Activated T-helper 1 cell treated with anti-CD3 and anti-CD28 coated beads, Interleukin-2, amount 50 U/mL, for 16 hours (primary cell): ENCODE data around the gene CELF1.
"Not testable (repeated sequence)": the region's sequence is repeated elsewhere in the genome, so short reads cannot be mapped to it uniquely, and the experiment has no call there.

Source experiments
- DNase-seq, 2 donors: peaks; one replicate each; pipeline ENCODE4 v3.0.0-alpha.2; 2020; ENCODE audit warnings: low read depth in 1 of 2, low spot score in 1 of 2

Gene CELF1

DNA sequence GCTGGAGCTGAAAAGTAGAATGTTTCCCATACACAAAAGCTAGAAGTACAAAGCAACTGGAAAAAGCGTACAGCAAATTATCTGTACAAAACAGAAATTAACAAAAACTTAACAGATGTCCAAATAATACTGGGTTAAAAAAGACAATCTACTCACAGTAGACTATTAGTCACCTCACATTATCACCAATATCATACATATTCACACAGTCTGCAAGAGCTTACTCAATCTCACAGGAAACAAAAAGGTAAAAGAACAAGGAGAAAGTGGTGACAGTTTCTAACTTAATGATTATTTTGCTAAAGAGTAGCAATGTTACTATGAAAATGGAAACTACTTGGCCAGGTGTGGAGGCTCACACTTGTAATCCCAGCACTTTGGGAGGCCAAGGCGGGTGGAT, 11.9 kb downstream of the CELF1 start:
- no peak for DNase-seq

DNA sequence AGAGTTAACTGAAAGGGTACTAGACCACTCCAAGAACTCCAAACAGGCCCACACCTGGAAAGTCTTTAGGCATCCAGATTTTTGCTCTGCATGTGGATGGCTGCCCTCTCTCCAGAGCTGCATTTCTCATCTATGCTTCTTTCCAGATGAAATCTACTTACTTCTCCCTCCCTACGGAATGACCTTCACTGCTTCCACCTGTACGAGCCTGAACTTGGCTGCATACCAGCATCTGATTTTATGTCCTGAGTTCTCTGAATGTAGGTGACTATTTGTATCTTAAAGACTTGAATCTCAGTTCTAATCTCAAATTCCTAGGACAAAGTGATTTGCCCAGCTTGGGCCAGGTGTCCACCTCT, 13.3 kb downstream of the CELF1 start:
- DNase-seq = no peak

DNA sequence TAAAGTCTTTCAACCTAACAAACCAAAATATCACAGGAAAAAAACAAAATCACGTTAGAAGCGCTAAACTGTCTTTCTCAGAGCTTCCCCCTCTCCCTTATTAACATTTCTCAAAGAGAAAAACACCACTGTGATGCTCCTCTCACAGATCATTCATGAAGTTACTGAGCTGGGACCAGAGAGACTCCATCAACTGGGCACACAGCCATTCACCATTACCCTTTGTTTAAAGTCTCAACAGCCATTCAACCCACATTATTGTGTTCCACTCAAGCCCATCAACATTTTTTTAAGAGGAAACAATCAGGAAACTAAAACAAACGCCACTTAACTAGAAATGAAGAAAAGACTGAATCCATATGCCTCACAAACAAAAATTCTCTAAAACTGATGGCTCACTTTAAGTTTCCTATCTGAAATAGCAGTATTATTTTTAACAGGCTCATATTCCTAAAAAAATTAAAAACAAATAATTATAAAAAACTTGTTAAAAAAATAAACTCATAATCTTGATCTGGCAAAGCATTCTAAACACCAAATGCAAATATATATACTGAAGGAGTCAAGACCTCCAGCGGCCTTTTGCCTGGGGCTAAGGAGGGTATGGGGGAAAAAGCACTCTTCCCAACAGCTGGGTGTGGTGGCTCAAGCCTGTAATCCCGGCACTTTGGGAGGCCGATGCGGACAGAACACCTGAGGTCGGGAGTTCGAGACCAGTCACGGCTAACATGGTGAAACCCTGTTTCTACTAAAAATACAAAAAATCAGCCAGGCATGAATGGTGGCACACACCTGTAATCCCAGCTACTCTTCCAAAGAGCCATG, 14.0 kb downstream of the CELF1 start:
- DNase-seq = no peak

DNA sequence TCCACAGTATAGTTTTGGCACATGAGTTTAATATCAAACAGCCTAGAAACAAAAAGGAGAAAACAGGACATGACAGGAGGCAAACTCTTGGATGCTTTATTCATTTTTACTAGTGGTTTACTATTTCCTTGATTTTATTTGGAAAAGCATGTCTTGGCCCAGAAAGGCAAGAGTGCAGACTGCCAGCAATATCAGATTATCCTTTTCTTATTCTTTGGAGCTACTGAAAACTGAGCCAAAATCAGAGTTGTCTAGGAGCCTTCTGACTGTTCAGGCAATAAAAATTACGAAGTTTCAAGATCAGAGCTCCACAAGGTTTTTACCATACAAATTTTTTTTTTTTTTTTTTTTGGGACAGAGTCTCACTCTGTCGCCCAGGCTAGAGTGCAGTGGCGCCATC, 16.0 kb downstream of the CELF1 start:
- no peak for DNase-seq

DNA sequence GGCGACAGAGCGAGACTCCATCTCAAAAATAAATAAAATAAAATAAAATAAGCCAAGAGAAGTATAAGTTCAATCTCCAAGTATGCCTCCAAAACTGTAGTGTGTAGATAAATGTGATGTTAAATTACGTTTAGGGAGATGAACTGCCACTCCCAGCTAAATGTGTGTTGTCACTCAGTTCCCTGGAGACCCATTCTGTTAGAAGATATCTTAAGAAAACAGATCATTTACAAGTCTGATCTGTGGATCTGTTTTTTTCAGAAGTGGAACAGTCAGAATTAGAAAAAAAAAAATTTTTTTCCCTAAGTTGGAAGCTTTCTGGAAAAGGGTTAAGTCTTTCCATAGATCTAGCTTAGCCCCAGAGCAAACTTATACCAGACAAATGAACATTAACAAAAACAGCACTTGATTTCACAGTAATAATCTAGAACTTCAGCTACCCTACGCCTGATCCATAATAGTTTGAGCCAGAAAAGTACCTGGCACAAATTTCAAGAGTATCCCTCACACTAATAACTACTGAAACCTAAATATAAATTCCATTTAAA, 18.2 kb downstream of the CELF1 start:
- no peak for DNase-seq

DNA sequence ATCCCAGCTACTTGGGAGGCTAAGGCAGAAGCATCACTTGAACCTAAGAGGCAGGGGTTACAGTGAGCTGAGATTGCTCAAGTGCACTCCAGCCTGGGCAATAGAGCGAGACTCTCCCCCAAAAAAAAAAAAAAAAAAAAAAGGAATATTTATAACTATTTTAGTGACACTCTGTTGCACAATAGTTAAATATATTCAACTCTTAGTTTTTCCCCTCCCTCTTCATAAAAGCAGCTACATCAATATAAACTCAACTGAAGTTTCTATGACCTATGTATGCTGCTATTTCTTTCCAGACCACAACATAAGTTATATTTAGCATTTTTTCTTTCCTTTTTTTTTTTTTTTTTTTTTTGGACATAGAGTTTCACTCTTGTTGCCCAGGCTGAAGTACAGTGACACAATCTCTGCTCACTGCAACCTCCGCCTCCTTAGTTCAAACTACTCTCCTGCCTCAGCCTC, 19.2 kb downstream of the CELF1 start:
- no peak for DNase-seq

DNA sequence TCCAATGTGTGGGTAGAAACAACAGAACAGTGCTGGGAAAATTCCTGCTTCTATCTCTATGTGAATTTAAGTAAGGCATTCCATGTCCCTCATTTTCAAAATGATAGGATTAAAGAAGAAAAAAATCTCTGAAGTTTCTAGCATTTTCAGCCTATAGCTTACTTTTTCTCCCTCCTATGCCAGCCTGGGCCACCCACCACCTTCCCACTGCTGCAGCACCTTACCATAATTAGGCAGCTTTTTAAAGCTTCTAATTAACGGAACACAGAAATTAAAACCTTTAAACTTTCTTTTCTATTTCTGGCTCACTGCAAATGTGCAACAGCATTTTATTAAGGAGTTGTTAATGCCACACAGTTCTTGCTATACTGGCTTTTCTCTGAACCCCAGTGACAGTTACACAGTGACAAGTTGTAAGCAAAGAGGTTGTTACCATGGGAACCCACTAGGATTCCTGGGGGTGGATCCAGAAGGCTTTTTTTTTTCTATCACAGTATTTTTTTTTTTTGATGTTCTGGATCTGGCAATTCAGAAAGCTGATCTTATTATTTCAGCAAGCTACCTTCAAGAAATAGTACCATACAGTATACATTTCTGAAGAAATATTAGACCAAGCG, 20.2 kb downstream of the CELF1 start:
- no peak for DNase-seq

DNA sequence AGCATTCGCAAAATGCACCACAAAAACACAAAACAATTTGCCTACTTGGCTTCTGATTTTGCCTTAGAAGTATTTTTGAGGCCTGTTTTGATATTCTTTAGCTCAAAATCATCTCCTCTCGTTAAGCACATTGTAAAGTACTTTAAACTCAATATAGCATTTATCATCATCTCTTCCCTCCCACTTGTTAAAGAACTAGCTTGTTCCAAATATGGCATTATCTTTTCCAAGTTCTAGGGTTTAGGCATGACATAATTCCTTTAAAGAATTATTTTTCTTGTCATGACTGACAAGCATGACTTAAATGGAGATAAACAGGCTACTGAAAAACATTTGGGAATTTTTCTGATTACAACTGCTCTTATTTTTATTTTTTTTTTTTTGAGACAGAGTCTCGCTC, 21.3 kb downstream of the CELF1 start:
- DNase-seq = no peak

DNA sequence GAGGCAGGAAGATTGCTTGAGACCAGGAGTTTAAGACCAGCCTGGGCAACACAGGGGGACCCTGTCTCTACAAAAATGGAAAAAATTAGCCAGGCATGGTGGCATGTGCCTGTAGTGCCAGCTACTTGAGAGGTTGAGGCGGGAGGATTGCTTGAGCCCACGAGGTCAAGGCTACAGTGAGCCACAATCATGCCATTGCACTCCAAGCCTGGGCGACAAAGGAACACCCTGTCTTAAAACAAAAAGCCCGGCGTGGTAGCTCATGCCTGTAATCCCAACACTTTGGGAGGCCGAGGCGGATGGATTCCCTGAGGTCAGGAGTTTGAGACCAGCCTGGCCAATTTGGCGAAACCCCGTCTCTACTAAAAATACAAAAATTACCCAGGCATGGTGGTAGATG, 22.2 kb downstream of the CELF1 start:
- not testable (repeated sequence) for DNase-seq

DNA sequence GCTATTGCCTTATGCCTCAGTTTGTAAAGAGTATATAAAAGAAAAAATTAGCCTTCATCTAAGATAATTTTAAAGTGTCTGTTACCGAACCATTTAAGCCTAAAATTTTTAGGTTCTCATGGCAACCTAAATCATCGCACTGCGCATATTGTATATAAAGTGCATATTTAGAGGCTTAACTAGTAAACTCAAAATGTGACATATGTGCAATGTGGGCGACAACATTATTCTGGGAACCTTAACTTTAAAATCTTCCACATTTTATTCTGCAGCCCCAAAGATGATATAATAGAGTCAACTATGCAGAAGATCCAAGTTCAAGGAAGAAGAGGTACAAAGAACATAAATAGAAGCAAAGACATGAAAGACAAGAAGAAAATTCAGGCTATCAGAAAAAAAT, 23.0 kb downstream of the CELF1 start:
- DNase-seq = no peak

DNA sequence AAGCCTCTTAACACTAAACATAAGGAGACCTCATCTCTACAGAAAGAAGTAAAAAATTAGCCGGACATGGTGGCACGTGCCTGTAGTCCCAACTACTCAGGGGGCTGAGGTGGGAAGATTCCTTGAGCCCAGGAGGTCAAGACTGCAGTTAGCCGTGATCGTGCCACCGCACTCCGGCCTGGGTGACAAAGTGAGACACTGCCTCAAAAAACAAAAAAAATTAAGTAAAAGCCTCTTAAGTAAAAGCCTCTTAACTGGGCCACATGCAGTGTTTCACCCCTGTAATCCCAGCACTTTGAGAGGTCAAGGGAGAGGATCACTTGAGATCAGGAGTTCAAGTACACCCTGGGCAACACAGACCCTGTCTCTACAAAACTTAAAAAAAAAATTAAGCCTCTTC, 25.7 kb downstream of the CELF1 start:
- no peak for DNase-seq

DNA sequence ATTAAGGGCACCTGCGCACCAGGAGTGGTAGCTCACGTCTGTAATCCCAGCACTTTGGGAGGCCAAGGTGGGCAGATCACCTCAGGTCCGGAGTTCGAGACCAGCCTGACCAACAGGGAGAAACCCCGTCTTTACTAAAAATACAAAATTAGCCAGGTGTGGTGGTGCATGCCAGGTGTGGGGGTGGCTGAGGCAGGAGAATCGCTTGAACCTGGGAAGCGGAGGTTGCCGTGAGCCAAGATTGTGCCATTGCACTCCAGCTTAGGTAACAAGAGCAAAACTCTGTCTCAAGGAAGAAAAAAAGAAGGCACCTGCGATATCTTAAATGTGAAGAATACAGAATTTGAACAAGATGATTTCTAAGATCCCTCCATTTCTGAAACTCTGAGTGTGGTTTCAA, 26.9 kb downstream of the CELF1 start:
- not testable (repeated sequence) for DNase-seq

DNA sequence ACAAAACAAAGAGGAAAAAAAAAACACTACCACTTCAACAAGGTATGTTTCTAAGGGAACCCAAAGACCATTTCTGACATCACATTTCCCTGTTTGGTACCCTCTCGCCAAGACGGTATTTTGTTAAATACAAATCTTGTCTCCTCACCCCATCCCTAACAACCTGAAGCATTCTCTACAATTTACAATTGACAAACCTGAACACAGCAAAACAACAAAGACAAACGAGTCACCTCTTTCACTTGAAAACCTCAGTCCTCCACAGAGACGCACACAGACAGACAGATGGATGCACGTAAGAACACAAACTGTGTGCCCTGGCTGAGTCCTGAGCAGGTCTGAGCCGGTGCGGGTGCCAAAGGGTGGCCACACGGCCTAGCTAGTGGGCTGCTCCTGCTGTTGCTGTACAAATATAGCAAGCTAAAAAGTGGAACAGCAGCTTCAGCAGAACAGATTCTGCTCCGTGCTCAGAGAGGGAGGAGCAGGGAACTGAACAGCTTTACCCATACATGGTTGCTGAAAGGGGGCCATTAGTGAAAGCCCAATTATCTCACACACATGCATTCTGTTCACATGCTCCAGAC, 28.5 kb downstream of the CELF1 start:
- DNase-seq = no peak

DNA sequence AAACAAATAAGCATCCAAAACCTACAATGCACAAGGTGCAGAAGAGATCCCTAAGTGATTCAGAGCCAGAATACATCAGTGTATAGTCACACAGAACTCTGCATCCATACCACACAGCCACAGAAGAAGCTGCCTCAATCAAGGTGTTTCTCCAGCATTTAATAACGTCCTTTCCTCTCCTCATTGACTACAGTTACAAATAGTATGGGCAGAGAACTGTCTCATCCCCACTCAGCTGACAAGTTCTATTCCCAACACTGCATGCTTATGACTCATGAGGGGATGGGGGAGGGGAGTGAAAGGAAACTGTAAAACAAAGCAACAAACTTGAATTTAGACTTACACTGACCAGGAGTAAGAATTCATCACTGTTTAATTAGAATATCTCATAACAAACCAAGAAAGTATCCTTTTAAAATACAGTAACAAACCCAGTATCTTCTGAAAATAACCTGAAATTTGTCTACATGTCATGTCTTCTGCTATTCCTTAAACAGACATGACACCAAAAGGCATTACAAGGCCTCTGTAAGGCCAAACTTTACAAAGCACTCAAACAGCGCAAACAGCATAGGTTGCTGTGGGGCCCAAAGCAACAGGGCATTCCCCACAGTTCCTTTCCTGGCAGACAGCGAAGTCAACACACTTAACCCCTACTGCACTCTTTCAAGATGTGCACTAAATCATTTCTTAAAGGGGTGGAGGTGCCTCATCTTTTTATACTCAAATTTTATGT, 29.3 kb downstream of the CELF1 start:
- no peak for DNase-seq

DNA sequence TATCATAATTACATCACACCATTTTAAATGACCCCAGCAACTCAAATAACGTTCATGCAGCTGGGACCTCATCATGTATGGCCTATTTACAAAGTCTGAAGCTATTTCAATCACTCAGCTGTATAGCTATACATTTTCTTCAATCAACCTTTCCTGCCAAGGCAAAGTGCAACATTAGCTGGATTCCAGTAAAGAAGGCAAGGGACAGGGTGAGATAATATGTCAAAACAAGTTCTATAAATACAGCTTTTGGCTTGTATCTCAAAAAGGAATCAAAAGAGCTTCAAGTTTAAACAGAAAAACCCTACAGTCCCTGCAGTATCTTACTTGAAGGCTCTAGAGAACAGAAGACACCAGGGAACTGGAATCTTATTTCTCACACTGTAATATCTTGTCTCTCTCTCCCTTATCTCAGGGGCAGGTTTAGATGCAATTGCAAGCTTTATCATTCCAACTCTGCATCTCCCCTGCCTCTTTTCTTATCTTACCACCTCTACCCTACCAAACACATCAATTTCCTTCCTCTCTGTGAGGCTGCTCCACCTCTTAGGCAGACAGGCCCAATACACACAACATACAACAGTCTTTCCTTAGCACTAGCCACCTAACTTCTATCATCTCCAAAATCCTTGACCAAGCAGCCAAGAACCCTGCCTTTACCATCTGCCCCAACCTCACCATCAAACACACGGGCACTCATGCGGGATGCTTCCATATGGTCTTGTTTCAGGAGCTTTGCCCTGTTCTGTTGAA, 34.5 kb downstream of the CELF1 start:
- DNase-seq = no peak

DNA sequence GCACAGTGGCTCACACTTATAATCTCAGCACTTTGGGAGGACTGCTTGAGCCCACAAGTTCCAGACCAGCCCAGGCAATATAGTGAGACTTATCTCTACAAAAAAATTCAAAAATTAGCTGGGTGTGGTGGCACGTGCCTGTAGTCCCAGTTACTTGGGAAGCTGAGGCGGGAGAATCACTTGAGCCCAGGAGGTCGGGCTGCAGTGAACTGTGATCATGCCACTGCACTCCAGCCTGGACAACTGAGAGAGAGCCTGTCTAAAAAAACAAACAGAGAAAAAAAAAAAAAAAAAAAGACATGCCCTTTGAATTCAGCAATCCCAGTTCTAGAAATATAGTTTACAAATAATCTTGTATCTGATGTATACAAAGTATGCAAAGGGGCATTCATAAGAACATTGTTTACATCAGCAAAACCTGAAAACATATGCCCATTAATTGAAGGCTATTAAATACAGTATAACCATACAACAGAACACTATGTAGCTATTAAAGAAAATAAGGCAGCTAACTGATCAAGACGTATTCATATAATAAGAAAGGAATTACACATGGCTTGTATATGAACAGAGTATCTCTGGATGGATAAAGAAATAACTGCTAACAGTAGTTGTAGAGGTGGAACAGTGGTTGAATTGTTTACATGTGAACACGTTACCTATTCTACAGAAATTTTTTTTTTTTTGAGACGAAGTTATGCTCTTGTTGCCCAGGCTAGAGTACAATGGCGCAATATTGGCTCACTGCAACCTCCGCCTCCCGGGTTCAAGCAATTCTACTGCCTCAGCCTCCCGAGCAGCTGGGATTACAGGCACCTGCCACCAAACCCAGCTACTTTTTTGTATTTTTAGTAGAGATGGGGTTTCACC, 35.7 kb downstream of the CELF1 start:
- no peak for DNase-seq

DNA sequence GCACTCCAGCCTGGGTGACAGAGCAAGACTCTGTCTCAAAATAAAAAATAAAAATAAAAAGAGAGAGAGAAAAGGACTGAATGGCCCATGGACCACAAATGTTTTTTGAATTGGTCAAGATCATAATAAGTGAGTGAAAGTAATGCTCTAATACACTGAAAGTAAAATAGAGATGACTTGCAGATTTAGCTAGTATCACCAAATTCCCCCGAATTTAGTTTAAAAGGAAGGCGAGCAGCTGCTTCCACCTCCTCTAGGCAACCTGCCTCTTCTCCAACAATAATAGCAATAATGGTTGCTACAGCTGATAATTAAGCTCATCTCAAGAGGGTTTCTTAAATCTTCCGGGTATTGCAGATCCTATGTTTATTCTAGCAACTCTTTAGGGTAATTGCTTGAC, 36.8 kb downstream of the CELF1 start:
- DNase-seq = no peak

DNA sequence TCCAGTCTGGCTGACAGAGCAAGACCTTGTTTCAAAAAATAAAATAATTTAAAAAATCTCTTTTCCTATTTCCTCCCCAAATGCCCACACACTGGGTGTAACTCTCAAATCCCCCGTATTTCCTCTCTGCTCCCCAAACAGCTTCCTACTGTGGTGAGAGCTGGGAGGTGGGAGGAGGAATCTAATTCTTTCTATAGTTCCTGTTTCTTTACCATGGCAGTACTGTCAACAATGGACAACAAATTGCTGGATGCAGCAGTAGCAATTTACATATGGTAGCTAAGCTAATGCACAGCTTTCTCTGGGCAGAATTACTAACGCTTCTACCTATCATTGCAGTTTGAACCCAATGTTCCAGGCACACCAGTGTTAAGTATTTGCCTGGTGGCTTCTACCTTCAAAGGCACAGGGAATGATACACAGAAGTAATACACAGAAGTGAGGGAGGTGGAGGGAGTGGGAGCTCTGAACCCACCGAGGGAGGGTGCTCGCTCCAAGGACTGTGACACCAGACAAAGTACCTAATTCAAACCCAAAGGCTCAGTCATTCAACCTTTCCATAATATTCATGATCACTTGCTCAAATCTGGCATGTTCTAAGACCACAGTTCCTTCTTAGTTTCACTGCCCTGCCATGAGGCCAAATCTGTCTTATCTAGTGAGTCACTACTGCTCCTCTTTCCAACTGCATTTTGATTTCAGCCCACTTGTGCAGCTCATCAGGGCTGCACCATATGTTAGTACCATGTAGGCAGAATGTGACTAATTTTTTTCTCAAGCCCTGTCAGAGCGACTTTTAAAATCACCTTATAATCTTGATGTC, 37.9 kb downstream of the CELF1 start:
- DNase-seq = no peak

DNA sequence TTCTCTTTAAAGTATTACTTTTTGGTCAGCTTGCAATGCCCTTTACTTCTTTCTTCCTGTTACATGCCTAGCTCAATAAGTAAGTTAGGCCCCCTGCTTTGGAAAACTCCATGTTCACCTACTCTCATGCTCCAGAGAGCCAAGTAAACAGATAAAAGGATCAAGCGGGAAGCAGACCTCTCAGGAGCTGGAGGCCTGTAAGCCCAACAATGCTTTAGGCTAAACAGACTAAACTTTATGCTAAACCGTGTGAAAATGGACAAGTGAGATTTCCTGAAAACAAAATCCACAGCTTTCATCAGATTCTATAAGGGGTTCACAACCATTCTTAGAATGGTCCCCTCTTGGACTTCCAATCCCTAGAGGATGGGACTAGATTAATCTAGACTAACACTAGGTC, 40.2 kb downstream of the CELF1 start:
- no peak for DNase-seq
